ENCODE measurements around the gene UCP3.

UCP3 gene

DNA sequence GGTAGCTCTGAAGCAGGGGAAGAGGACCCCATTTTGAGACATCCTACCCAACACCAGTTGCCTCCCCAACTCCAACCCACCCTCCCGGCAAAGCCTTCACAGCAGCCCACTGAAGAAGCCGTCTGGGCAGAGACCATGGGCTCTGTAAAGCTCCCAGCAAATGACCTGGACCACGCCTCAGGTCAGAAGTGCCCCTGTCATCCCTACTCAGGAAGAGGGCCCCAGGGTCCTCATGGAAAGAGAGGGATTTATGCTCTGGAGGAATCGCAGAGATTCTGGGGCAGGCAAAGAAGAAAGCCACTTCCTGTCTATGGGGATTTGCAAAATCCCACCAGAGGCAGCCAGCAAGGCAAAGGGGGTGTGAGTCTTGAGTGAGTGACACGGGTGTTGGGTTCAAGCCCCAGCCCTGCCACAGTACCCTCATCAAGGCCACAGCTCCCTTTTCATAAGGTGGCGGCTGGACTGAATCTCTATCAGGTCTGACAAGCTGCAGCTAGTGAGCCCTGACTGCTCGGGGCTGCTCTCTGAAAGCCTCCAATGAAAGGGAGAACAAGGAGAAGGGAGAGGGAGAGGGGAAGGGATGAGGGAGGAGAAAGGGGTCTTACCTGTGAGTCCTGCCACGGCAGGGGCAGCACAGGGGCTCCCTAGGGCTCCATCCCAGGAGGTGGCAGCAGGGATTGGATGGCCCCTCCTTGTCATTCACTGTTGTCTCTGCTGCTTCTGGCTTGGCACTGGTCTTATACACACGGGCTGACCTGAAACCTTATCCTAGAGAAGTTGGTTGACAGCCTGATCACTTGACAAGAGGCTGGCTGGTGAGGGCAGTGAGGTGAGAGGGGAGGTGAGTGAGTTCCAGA lies at the start of gene UCP3:
UCP3 (minus strand) TSS at position 713 of the 857 bp plus-strand sequence. CDS start 2,043 bp downstream, outside the sequence.
- DNase-seq (ENCODE audit: low read depth, low spot score): no peak

DNA sequence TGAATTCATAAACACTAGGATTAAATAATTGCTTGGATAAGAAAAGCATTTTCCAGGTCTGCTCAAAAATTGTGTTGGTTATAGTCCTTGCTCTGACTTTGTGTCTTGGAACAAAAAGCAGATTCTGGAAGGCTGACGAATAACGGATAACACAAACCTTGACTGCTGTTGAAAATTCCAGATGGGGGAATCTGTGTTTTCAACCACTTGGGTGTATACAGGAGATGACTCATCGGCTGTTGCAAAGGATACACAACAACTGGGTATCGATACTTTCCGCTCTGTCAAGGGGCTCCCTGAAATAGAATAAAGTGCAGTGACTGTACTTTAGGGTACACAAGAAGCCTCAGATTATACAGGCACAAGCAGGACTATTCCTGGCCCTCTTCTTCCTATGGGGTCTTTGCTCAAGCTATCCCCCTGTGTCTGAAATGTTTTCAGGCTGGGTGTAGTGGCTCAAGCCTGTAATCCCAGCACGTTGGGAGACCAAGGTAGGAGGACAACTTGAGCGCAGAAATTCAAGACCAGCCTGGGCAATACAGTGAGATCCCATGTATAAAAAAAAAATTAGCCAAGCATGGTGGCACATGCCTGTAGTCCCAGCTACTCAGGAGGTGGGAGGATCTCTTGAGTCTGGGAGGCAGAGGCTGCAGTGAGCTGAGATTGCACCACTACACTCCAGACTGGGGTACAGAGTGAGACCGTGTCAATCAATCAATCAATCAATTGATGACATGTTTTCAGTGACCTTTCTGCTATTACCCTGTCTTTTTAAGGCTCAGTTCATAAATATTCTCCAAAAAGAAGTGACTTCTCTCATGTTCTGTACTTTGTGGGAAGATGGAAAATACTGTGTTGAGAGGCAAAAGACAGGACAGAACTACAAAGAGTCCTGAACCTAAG lies 48.6 kb upstream of the UCP3 start:
- DNase-seq (ENCODE audit: low read depth, low spot score): no peak

DNA sequence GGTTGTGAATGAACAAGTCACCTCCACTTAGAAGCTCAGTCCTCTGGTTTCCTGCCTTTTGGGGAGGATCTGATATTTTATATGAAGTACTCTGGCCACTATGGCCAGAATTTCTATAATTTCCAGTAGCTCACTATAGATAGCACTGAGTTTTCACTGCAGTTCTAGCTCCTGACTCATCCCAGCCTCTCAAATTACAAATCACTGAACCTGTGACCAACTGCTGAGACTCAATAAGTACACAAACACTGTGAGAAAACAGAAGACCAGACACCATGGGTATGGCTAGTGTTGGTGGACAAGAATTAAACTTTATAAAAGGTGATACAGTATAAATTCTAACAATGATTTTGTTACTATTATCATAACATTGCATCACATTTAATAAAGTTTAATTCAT lies 47.1 kb upstream of the UCP3 start:
- DNase-seq (ENCODE audit: low read depth, low spot score): no peak

DNA sequence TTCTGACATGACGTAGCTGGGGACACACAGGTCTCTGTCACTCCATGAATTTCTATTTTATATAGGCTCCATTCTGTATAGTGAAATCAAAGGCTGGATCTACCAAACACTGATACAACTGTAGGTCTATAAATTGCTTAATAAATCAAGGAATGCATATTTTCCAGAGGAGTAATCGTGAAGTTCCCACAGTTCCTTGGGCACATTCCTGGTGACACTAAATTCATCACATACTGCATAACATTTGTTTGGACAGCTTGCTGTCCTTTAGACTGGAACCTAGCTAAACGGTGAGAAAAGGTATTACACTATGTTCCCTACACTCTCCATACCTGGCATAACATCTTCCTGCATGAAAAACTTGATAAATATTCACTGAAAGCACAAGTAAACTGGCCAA lies 41.6 kb upstream of the UCP3 start:
- DNase-seq (ENCODE audit: low read depth, low spot score): no peak

GRCh38 chr11:74048993-74049392 lies 40.1 kb upstream of the UCP3 start:
- no peak for DNase-seq (ENCODE audit: low read depth, low spot score)

- no peak for DNase-seq (ENCODE audit: low read depth, low spot score)
Measured at GRCh38 chr11:74044538-74044937, 35.7 kb upstream of the UCP3 start.

DNA sequence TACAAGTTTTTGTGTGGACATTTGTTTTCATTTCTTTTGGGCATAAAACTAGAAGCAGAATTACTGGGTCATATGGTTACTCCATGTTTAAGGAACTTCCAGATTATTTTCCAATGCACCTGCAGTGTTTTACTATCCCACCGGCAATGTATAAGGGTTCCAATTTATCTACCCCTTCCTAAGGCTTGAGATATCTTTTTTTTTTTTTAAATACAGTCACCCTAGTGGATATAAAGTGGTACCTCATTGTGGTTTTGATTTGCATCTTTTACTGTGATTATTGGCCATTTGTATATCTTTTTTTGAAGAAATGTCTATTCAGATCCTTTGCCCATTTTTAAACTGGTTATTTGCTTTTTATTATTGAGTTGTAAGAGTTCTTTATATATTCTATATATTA lies 34.6 kb upstream of the UCP3 start:
- DNase-seq (ENCODE audit: low read depth, low spot score): no peak

DNA sequence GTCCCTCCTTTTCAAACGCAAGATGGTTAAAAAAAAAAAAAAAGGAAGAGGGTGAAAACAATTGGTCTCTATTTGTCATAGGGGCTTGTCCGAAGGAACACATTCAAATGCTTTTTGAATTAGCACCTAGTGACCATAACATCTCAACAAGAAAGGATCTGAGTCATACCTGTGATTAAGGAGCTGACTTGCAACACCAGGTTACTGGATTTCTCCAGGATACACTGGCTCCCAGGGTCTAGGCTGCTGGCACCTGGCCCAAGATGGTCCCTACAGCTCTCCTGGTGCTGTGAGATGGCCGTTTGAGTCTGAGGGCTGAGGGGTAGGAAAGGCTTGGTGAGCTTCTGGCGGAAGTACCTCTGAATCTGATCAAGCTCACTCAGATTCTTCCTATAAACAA lies 28.4 kb upstream of the UCP3 start:
- DNase-seq (ENCODE audit: low read depth, low spot score): no peak

DNA sequence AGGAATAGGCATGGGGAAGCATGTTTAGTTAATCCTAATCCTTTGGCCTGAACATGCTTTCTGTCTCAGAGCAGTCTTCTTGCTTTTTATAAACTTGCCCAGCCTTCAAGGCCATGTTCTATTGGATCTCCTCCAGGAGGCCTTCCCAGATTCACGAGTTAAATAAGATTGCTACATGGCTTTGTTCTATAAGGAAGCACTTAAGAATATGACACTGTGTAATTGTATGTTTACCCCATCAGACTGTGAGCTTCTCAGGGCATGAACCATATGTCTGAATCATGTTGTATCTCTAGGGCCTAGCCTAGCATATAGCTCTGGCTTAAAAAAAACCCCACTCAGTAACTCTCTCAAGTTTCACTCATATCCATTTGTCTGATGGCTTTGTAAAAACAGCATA lies 26.4 kb upstream of the UCP3 start:
- DNase-seq (ENCODE audit: low read depth, low spot score): no peak

DNA sequence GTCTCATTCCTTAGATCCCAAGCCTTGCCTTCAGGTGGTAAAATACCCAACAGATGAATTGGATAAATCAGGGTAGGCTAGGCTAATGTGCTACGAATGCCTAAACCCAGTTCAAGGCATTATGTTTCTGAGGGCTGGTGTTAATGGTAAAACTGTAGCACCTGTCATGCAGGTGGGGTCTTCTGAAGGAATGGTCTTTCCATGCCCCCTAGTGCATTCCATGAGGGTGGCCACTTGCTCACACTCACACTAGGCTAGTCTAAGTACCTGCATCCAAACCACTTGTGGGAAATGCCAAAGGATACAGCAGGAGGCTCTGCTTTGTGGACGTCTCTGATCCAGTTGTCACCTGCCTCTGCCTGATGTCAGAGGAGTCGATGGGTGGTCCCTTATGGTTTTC lies 24.2 kb upstream of the UCP3 start:
- DNase-seq (ENCODE audit: low read depth, low spot score): no peak

DNA sequence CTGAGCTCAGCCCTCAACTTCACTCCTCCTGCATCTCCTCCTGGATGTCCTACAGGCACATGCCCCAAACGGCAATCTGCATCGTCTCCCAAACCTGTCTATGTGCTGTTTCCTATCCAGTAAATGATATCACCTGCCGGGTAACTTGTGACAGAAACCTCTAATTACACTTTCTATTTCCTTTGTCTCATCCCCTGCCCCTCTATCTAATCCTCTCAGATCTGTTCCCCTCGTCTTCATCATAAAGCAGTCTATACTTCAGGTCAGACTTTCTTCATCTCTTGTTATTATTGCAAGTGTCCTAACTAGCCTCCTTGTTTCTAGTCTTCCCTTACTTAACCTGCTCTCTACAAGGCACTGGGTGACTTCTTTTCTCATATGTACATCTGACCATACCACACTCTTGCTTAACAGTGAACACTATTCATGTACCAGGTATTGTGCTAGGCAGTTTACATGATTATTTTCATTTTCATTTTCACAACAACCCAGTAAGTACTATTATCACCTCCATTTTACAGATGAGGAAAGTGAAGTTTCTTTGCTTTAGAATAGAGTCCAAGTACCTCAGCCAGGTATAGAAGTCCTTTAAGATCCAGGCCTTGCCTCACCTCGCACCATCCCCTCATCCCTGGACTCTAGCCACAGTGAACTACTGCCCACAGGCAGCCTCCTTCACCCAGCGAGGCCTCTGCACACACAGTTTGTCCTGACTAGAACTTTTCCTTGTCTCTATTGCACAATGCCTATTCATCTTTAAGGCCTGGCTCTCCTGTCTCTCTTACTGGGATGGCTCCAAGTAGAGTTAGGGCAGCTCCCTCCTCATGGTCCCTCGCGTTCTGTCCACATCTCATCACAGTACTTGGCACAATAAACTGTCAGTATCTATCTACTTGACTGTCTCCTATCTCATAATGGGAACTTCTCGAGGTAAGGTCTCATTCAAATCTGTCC lies 22.1 kb upstream of the UCP3 start:
- no peak for DNase-seq (ENCODE audit: low read depth, low spot score)

DNA sequence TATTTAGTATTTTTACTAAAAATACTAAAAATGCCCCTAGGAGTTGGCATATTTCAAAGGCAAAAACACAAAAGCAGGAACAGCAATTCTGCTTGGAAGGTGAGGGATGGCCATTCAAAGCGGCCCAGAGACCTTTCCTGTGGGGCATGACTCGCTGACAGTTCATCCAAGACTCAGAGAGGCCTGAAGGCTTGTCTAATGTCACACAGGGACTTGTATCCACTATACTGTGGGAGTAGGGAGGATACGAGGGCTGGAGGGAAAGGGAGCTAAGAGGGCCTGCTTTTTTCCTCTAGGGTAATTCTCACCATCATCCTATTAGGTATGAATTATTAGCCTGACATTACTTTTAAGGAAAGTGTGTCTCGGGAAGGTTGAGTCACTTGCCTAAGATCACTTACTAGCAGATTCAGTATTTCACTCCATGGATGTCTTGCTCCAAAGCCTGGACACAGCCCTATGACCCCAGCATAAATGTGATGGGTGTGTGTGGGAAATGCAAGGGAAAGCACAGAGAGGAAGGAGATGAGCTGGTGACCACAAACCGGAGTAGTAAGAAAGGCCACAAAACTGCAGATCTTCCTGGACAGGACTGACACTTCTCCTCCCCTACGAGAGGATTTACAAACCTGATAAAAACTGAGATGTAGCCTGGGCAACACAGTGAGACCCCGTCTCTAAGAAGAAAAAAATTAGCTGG lies 16.7 kb upstream of the UCP3 start:
- no peak for DNase-seq (ENCODE audit: low read depth, low spot score)

DNA sequence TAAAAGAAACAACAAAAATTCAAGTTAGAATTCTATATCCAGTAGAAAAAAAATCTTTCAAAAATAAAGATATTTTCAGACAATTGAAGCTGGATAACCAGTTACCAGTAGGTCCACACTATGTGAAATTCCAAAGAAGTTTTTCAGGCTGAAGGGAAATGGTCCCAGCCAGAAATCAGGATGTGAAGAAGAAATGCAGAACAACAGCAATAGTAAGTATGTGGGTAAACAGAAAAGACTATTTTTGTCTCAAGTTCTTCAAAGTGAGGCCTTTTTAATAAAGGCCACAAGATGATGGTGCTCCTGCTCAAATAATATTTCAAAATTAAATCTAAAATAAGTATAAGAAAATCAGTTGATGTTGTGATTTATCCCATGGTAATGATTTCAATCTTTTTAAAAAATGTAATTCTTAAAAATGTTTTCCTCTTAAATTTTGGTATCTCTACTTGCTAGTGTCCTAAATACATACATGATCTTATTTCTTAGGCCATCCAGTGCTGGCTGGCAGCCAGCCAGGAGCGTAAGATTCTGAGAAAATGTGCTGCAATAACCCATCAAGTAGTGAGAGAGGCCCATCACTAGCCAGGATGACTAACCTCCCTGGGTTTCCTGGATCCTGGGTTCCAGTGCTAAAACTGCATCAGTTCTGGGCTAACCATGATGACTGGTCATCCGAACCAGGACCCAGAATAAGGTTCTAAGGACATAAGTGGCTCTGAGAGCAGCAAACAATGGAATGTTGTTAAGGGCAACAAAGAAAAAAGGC lies 15.6 kb upstream of the UCP3 start:
- DNase-seq (ENCODE audit: low read depth, low spot score): peak; percentile 36

- no peak for DNase-seq (ENCODE audit: low read depth, low spot score)
Measured at GRCh38 chr11:74023276-74023675, 14.4 kb upstream of the UCP3 start.

- no peak for DNase-seq (ENCODE audit: low read depth, low spot score)
Measured at GRCh38 chr11:74022546-74022945, 13.7 kb upstream of the UCP3 start.

DNA sequence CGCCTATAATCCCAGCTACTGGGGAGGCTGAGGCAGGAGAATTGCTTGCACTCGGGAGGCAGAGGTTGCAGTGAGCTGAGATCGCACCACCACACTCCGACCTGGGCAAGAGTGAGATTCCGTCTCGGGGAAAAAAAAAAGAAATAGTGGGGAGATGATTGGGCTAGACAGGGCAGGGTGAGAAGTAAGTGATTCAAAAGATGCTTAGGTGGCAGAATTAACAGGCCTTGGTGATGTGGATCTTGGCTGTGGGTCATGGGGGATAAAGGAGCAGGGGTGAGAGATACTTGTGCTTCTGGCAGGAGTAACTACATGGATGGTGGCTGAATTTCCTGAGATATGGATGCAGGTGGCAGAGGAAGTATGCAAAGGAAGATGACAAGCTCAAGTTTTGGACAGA lies 13.1 kb upstream of the UCP3 start:
- no peak for DNase-seq (ENCODE audit: low read depth, low spot score)

DNA sequence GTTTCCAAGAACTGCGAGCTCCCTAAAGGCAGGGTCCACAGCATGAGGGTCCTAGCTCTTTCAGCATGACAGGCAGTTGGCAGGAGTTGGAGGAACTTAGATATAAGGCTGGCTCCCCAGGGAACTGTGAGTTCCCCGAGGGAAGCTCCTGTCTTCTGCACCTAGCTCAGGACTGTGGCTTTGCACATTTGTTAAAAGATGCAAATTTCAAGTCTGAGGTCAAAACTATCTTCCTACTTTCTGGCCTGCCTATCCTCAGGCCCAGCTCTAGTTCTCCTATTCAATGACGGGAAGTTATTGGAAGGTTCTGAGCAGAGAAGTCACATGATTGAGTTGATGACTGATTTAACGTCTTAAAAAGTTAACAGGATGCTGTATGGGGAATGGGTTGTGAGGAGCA lies 11.7 kb upstream of the UCP3 start:
- DNase-seq (ENCODE audit: low read depth, low spot score): no peak

DNA sequence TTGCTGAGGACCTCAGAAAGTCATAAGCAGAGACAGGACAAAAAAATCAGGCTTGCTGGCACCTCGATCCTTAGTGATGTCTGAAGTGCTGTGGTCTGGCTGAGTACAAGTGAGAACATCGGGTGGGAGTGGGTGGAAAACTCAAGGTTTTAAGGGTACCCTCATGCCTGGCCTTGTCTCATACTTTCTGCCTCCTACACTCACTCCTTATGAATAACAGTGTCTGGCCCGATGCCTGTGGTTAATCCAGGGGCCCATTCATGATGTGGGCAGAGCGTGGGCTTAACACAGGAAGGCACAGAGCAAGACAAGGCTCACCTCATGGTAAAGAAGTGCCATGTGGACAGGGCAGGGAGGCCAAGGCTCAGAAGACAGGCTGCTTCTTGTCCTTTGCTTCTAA lies 11.0 kb upstream of the UCP3 start:
- DNase-seq (ENCODE audit: low read depth, low spot score): no peak

DNA sequence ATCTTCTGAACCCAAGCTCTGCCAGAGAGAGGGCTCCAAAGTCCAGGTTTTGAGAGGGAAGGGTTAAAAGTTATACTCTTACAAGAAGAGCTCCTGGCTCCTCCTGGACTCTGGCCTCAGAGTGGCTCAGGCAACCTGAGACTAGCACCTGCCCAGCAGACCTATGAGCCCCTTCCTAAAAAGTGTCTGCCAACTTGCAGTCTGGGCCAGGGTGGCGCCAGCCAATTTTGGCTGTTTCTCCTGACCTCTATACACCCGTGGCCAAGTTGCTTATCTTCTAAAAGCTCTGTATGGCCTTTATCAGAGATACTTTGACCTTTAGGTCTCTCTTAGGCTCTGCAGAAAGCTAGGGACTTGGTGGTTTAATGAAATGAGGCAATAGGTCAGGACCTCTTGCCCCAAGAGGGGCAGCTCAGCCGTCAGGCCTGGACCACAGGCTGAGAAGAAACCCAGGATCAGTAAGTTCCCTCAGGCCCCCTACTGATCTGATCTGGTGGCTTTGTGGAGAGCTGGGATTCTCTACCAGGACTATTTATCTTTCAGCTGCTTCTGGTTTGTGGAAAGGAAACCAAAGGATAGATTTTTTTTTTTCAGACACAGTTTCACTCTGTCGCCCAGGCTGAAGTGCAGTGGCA lies 10.3 kb upstream of the UCP3 start:
- DNase-seq (ENCODE audit: low read depth, low spot score): no peak

Data from brain pericyte (primary cell).